OCI-LY1 (cell line): ENCODE measurements around the gene CDK5RAP2.
A peak's percentile ranks its signal among the peaks of the same experiment; 100 is the strongest.

Source experiments
- H2AFZ ChIP-seq: fragments of 200-600 bp; sonication (generic), shearing (Covaris generic); 2 replicates; pipeline ENCODE4 v1.6.0; 2014; ENCODE audit warnings: antibody characterized with exemption, mild to moderate bottlenecking, low read length
- H3F3A ChIP-seq: fragments of 200-600 bp; sonication (generic), shearing (Covaris generic); 2 replicates; pipeline ENCODE4 v1.6.0; 2014; ENCODE audit warnings: mild to moderate bottlenecking, antibody characterized with exemption, low read length, moderate library complexity; ENCODE audit not compliant: insufficient read depth
- H3K27ac ChIP-seq: fragments of 200-600 bp; sonication (generic); 2 replicates; pipeline ENCODE4 v1.5.1; 2014; ENCODE audit warnings: low read length, mixed run types, mild to moderate bottlenecking, low read depth; ENCODE audit not compliant: poor library complexity, severe bottlenecking
- H3K27me3 ChIP-seq: fragments of 200-600 bp; sonication (generic); 2 replicates; pipeline ENCODE4 v1.6.0; 2014; ENCODE audit warnings: antibody characterized with exemption, mild to moderate bottlenecking, low read length, moderate library complexity; ENCODE audit not compliant: insufficient read depth
- H3K36me3 ChIP-seq: fragments of 200-600 bp; sonication (generic); 2 replicates; pipeline ENCODE4 v1.6.1; 2014; ENCODE audit warnings: mild to moderate bottlenecking, antibody characterized with exemption, low read length, moderate library complexity, mixed read lengths; ENCODE audit not compliant: insufficient read depth
- H3K4me1 ChIP-seq: fragments of 200-600 bp; sonication (generic); 2 replicates; pipeline ENCODE4 v1.5.1; 2014; ENCODE audit warnings: mild to moderate bottlenecking, low read length, moderate library complexity; ENCODE audit not compliant: insufficient read depth, severe bottlenecking
- H3K4me2 ChIP-seq: fragments of 200-600 bp; sonication (generic), shearing (Covaris generic); 2 replicates; pipeline ENCODE4 v1.6.1; 2014; ENCODE audit warnings: low read length
- H3K4me3 ChIP-seq: fragments of 200-600 bp; sonication (generic); 2 replicates; pipeline ENCODE4 v1.5.1; 2014; ENCODE audit warnings: low read length, low read depth, mild to moderate bottlenecking, mixed read lengths; ENCODE audit not compliant: poor library complexity, severe bottlenecking
- H3K79me2 ChIP-seq: fragments of 200-600 bp; shearing (Covaris generic); 2 replicates; pipeline ENCODE4 v1.6.1; 2016; ENCODE audit warnings: mixed run types, low read length, mixed read lengths; ENCODE audit not compliant: insufficient read depth
- H3K9ac ChIP-seq: fragments of 200-600 bp; sonication (generic), shearing (Covaris generic); 2 replicates; pipeline ENCODE4 v1.6.1; 2014; ENCODE audit warnings: mild to moderate bottlenecking, low read length, mixed read lengths
- H3K9me2 ChIP-seq: fragments of 200-600 bp; sonication (generic), shearing (Covaris generic); 2 replicates; pipeline ENCODE4 v1.6.1; 2014; ENCODE audit warnings: low read depth, mild to moderate bottlenecking, low read length, mixed read lengths
- H3K9me3 ChIP-seq: fragments of 200-600 bp; shearing (Covaris generic); 2 replicates; pipeline ENCODE4 v1.6.1; 2014; ENCODE audit warnings: low read length, mixed read lengths
- H4K20me1 ChIP-seq: fragments of 200-600 bp; sonication (generic), shearing (Covaris generic); 2 replicates; pipeline ENCODE4 v1.6.0; 2016; ENCODE audit warnings: mild to moderate bottlenecking, low read length; ENCODE audit not compliant: insufficient read depth
- EZH2 ChIP-seq: fragments of 200-600 bp; sonication (generic), shearing (Covaris generic); IDR thresholded peaks from 2 replicates; pipeline ENCODE4 v1.8.0; 2017; ENCODE audit warnings: borderline replicate concordance, mixed run types, mild to moderate bottlenecking, antibody characterized with exemption, low read length, moderate library complexity, mixed read lengths
- TF ChIP-seq, protein P1 (sequence below): fragments of 200-600 bp; sonication (generic), shearing (Covaris generic); IDR thresholded peaks from 2 replicates; pipeline ENCODE4 v1.5.1; 2017; ENCODE audit warnings: mild to moderate bottlenecking, antibody characterized with exemption, low read length, moderate library complexity, mixed read lengths

Gene CDK5RAP2

GRCh38 chr9:120622790-120623189 is 42.8 kb upstream of the CDK5RAP2 start:
- Histone ChIP-seq H3K4me2 (no peak overlapping the region), H3K9me2 (no peaks in the 10 kb centered on the region), H3K36me3 (no peaks in the 10 kb centered on the region), H4K20me1 (no peaks in the 10 kb centered on the region), H3K9ac (no peak overlapping the region), H2AFZ (no peak overlapping the region), H3K27ac (no peak overlapping the region), H3K27me3 (no peaks in the 10 kb centered on the region), H3K4me1 (no peaks in the 10 kb centered on the region), H3F3A (no peaks in the 10 kb centered on the region), H3K79me2 (no peaks in the 10 kb centered on the region), H3K9me3 (no peaks in the 10 kb centered on the region), H3K4me3 (no peak overlapping the region)
- no peak for TF ChIP-seq EZH2
- TF ChIP-seq, protein P1, sequence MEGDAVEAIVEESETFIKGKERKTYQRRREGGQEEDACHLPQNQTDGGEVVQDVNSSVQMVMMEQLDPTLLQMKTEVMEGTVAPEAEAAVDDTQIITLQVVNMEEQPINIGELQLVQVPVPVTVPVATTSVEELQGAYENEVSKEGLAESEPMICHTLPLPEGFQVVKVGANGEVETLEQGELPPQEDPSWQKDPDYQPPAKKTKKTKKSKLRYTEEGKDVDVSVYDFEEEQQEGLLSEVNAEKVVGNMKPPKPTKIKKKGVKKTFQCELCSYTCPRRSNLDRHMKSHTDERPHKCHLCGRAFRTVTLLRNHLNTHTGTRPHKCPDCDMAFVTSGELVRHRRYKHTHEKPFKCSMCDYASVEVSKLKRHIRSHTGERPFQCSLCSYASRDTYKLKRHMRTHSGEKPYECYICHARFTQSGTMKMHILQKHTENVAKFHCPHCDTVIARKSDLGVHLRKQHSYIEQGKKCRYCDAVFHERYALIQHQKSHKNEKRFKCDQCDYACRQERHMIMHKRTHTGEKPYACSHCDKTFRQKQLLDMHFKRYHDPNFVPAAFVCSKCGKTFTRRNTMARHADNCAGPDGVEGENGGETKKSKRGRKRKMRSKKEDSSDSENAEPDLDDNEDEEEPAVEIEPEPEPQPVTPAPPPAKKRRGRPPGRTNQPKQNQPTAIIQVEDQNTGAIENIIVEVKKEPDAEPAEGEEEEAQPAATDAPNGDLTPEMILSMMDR, result no peak

DNA sequence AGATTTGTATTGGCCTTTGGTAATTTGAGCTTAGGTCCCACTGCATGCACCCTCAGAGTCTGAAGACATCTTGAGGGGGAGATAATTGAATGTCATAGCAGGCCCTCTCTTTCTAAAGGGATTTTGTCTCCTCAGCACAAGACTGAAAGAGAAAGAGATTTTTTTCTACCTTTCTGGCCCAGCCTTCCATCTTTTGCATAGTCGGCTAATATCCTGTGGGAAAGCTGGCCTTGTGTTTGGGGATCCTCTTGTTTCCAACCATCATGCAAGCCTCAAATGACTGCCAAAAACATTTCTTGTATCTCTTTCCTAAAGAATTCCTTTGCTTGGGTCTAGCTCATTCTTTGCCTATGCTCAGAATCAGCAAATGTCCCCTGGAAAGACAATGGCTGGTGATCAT is 42.0 kb upstream of the CDK5RAP2 start:
- H3K36me3 ChIP-seq, result no peaks in the 10 kb centered on the region
- H3K27me3 ChIP-seq, result no peaks in the 10 kb centered on the region
- H3K27ac ChIP-seq, result no peak overlapping the region
- no peaks in the 10 kb centered on the region for H3K9me2 ChIP-seq
- H4K20me1 ChIP-seq, result no peaks in the 10 kb centered on the region
- no peak overlapping the region for H2AFZ ChIP-seq
- no peaks in the 10 kb centered on the region for H3K9me3 ChIP-seq
- TF ChIP-seq, protein P1, result no peak
- no peak for TF ChIP-seq EZH2
- no peak overlapping the region for H3K4me2 ChIP-seq
- H3F3A ChIP-seq, result no peaks in the 10 kb centered on the region
- H3K9ac ChIP-seq, result no peak overlapping the region
- no peaks in the 10 kb centered on the region for H3K79me2 ChIP-seq
- H3K4me3 ChIP-seq, result no peak overlapping the region
- no peaks in the 10 kb centered on the region for H3K4me1 ChIP-seq

GRCh38 chr9:120619751-120620655 is 40.0 kb upstream of the CDK5RAP2 start:
- Histone ChIP-seq H3K9me3 (no peaks in the 10 kb centered on the region), H3K9ac (no peak overlapping the region), H3K36me3 (no peaks in the 10 kb centered on the region), H3K4me1 (no peaks in the 10 kb centered on the region), H3K4me3 (no peak overlapping the region), H3K27me3 (no peaks in the 10 kb centered on the region), H3F3A (no peaks in the 10 kb centered on the region), H2AFZ (no peak overlapping the region), H4K20me1 (no peaks in the 10 kb centered on the region), H3K4me2 (no peak overlapping the region), H3K9me2 (no peaks in the 10 kb centered on the region), H3K79me2 (no peaks in the 10 kb centered on the region), H3K27ac (no peak overlapping the region)
- TF ChIP-seq, protein P1, result peak; percentile 86
- TF ChIP-seq EZH2, result no peak
